HEK293 (cell line): ENCODE data around the gene KLHL36.

ENCODE experiments used
- MZF1 ChIP-seq: fragments of 450-650 bp; formaldehyde crosslinking; IDR thresholded peaks from 2 replicates; pipeline ENCODE4 v1.5.1; 2017; ENCODE audit warnings: missing biosample characterization, missing genetic modification characterization, borderline replicate concordance
- ZBTB11 ChIP-seq: fragments of 450-650 bp; formaldehyde crosslinking; conservative IDR thresholded peaks from 2 replicates; pipeline ENCODE4 v1.5.1; 2016; ENCODE audit warnings: low read depth, missing biosample characterization, missing genetic modification characterization
- ZBTB17 ChIP-seq: fragments of 450-650 bp; formaldehyde crosslinking; IDR thresholded peaks from 2 replicates; pipeline ENCODE4 v1.5.1; 2016; ENCODE audit warnings: missing biosample characterization, missing genetic modification characterization
- ZBTB21 ChIP-seq: fragments of 450-650 bp; formaldehyde crosslinking; IDR thresholded peaks from 2 replicates; pipeline ENCODE4 v1.5.1; 2017; ENCODE audit warnings: missing biosample characterization, missing genetic modification characterization
- ZNF140 ChIP-seq: fragments of 450-650 bp; formaldehyde crosslinking; IDR thresholded peaks from 2 replicates; pipeline ENCODE4 v1.5.1; 2016; ENCODE audit warnings: missing biosample characterization, missing genetic modification characterization
- ZNF19 ChIP-seq: fragments of 450-650 bp; formaldehyde crosslinking; IDR thresholded peaks from 2 replicates; pipeline ENCODE4; 2016; ENCODE audit warnings: missing biosample characterization, missing genetic modification characterization, low read depth
- ZNF266 ChIP-seq: fragments of 450-650 bp; formaldehyde crosslinking; IDR thresholded peaks from 2 replicates; pipeline ENCODE4 v1.5.1; 2016; ENCODE audit warnings: missing biosample characterization, missing genetic modification characterization, low read depth
- ZNF292 ChIP-seq: fragments of 450-650 bp; formaldehyde crosslinking; IDR thresholded peaks from 2 replicates; pipeline ENCODE4 v1.5.1; 2016; ENCODE audit warnings: low read depth, missing biosample characterization, missing genetic modification characterization, borderline replicate concordance
- ZNF394 ChIP-seq: fragments of 450-650 bp; formaldehyde crosslinking; IDR thresholded peaks from 2 replicates; pipeline ENCODE4 v1.5.1; 2016; ENCODE audit warnings: missing biosample characterization, missing genetic modification characterization, mild to moderate bottlenecking, moderate library complexity, borderline replicate concordance
- ZNF416 ChIP-seq: fragments of 450-650 bp; formaldehyde crosslinking; IDR thresholded peaks from 2 replicates; pipeline ENCODE4 v1.5.1; 2016; ENCODE audit warnings: missing biosample characterization, missing genetic modification characterization
- ZNF426 ChIP-seq: fragments of 450-650 bp; formaldehyde crosslinking; IDR thresholded peaks from 2 replicates; pipeline ENCODE4 v1.5.1; 2017; ENCODE audit warnings: missing biosample characterization, missing genetic modification characterization, mild to moderate bottlenecking, inconsistent platforms, moderate library complexity
- ZNF510 ChIP-seq: fragments of 450-650 bp; formaldehyde crosslinking; IDR thresholded peaks from 2 replicates; pipeline ENCODE4 v1.5.1; 2018; ENCODE audit warnings: mild to moderate bottlenecking, missing genetic modification characterization, missing biosample characterization; ENCODE audit not compliant: insufficient replicate concordance
- ZNF518A ChIP-seq: fragments of 450-650 bp; formaldehyde crosslinking; conservative IDR thresholded peaks from 2 replicates; pipeline ENCODE4 v1.5.1; 2016; ENCODE audit warnings: low read depth, missing biosample characterization, missing genetic modification characterization
- ZNF529 ChIP-seq: fragments of 450-650 bp; formaldehyde crosslinking; IDR thresholded peaks from 2 replicates; pipeline ENCODE4 v1.5.1; 2017; ENCODE audit warnings: missing genetic modification characterization, missing biosample characterization; ENCODE audit not compliant: insufficient replicate concordance
- ZNF555 ChIP-seq: fragments of 450-650 bp; formaldehyde crosslinking; conservative IDR thresholded peaks from 2 replicates; pipeline ENCODE4 v1.5.1; 2017; ENCODE audit warnings: missing biosample characterization, mild to moderate bottlenecking, missing genetic modification characterization, inconsistent platforms
- ZNF580 ChIP-seq: fragments of 450-650 bp; formaldehyde crosslinking; IDR thresholded peaks from 2 replicates; pipeline ENCODE4 v1.5.1; 2016; ENCODE audit warnings: missing biosample characterization, missing genetic modification characterization
- ZNF623 ChIP-seq: fragments of 450-650 bp; formaldehyde crosslinking; IDR thresholded peaks from 2 replicates; pipeline ENCODE4 v1.5.1; 2016; ENCODE audit warnings: missing biosample characterization, missing genetic modification characterization
- ZNF639 ChIP-seq: fragments of 450-650 bp; formaldehyde crosslinking; IDR thresholded peaks from 2 replicates; pipeline ENCODE4 v1.5.1; 2016; ENCODE audit warnings: missing biosample characterization, missing genetic modification characterization
- ZNF664 ChIP-seq: fragments of 450-650 bp; formaldehyde crosslinking; IDR thresholded peaks from 2 replicates; pipeline ENCODE4 v1.5.1; 2016; ENCODE audit warnings: missing biosample characterization, missing genetic modification characterization
- ZNF791 ChIP-seq: fragments of 450-650 bp; formaldehyde crosslinking; IDR thresholded peaks from 2 replicates; pipeline ENCODE4 v1.5.1; 2016; ENCODE audit warnings: missing biosample characterization, missing genetic modification characterization
- ZNF792 ChIP-seq: fragments of 450-650 bp; formaldehyde crosslinking; IDR thresholded peaks from 2 replicates; pipeline ENCODE4 v1.5.1; 2016; ENCODE audit warnings: missing biosample characterization, missing genetic modification characterization
- ZNF843 ChIP-seq: fragments of 450-650 bp; formaldehyde crosslinking; IDR thresholded peaks from 2 replicates; pipeline ENCODE4 v1.5.1; 2016; ENCODE audit warnings: missing biosample characterization, missing genetic modification characterization
- ZXDB ChIP-seq: fragments of 450-650 bp; formaldehyde crosslinking; IDR thresholded peaks from 2 replicates; pipeline ENCODE4 v1.5.1; 2016; ENCODE audit warnings: missing biosample characterization, missing genetic modification characterization

The KLHL36 gene

GRCh38 chr16:84630009-84630408, 18.3 kb upstream of the KLHL36 start (continued):
- TF ChIP-seq ZBTB11 (peak; percentile 82), ZNF529 (tag by site-specific recombination) (peak; percentile 53), ZNF792 (tag by site-specific recombination) (no peak), ZNF140 (peak; percentile 69; the same call in 1 of the 2 replicates), ZNF266 (tag by site-specific recombination) (peak; percentile 55; the same call in 1 of the 2 replicates), ZNF555 (peak; percentile 86), ZNF394 (tag by site-specific recombination) (peak; percentile 95), ZNF518A (tag by site-specific recombination) (peak; percentile 93), ZNF664 (tag by site-specific recombination) (peak; percentile 90), ZNF426 (peak; percentile 87), ZNF623 (peak; percentile 87), ZNF639 (tag by site-specific recombination) (peak; percentile 59; the same call in 1 of the 2 replicates), ZNF19 (tag by site-specific recombination) (0 out of 2 replicates have a peak, but pooled peaks have one; percentile 36), ZNF791 (tag by site-specific recombination) (peak; percentile 44; the same call in 1 of the 2 replicates), ZBTB21 (tag by site-specific recombination) (0 out of 2 replicates have a peak, but pooled peaks have one; percentile 48), ZNF292 (tag by site-specific recombination) (peak; percentile 56; the same call in 1 of the 2 replicates), ZNF843 (tag by site-specific recombination) (no peak), MZF1 (tag by site-specific recombination) (peak; percentile 52; the same call in 1 of the 2 replicates), ZBTB17 (no peak), ZXDB (peak; percentile 87), ZNF580 (tag by site-specific recombination) (peak; percentile 66; the same call in 1 of the 2 replicates), ZNF416 (tag by site-specific recombination) (no peak), ZNF510 (tag by site-specific recombination) (peak; percentile 66)
